ENCODE results near the gene SPATA31D1. TPM values are rescaled to one million over a fixed set of nuclear protein-coding genes. Genes with fewer than 3 reads are reported as not detected.

Gene SPATA31D1
- total and polyA plus RNA-seq, 4 donors: not detected

- DNase-seq (ENCODE audit: low spot score): no peak
- no peaks in the 10 kb centered on the region for H3K9me3 ChIP-seq (ENCODE audit: control insufficient read depth in 4 of 4, low read length in 3 of 4)
- no peak overlapping the region for H3K9ac ChIP-seq (ENCODE audit: low read depth in 1 of 2, low read length in 2 of 2)
- H3K27ac ChIP-seq (ENCODE audit: low read depth in 1 of 2, low read length in 2 of 2): no peak overlapping the region
- H3K4me3 ChIP-seq (ENCODE audit: low read depth in 1 of 3, low read length in 3 of 3): no peak overlapping the region
- WGBS: 89% methylated on average over 3 of the region's 3 CpGs
- no peaks in the 10 kb centered on the region for H3K4me1 ChIP-seq (ENCODE audit: control insufficient read depth in 4 of 4, insufficient read depth in 4 of 4, low read length in 3 of 4)
- H3K36me3 ChIP-seq (ENCODE audit: control insufficient read depth in 4 of 4, insufficient read depth in 3 of 4, low read depth in 1 of 4, low read length in 3 of 4): no peaks in the 10 kb centered on the region
- TF ChIP-seq ATF3 (IDR thresholded peaks at IDR 0.05): no peak
- H3K27me3 ChIP-seq (ENCODE audit: control insufficient read depth in 4 of 4, insufficient read depth in 4 of 4, low read length in 3 of 4): no peaks in the 10 kb centered on the region
Measured at GRCh38 chr9:81968026-81968425, 20.5 kb upstream of the SPATA31D1 start.

GRCh38 chr9:81969971-81970370 is 18.6 kb upstream of the SPATA31D1 start:
- Histone ChIP-seq H3K27ac (ENCODE audit: low read depth in 1 of 2, low read length in 2 of 2) (no peak overlapping the region), H3K4me3 (ENCODE audit: low read depth in 1 of 3, low read length in 3 of 3) (no peak overlapping the region), H3K9me3 (ENCODE audit: control insufficient read depth in 4 of 4, low read length in 3 of 4) (peaks cover 0 to 4% (median 0%) of the 10 kb centered on the region in 4 donors), H3K9ac (ENCODE audit: low read depth in 1 of 2, low read length in 2 of 2) (no peak overlapping the region), H3K4me1 (ENCODE audit: control insufficient read depth in 4 of 4, insufficient read depth in 4 of 4, low read length in 3 of 4) (no peaks in the 10 kb centered on the region), H3K36me3 (ENCODE audit: control insufficient read depth in 4 of 4, insufficient read depth in 3 of 4, low read depth in 1 of 4, low read length in 3 of 4) (no peaks in the 10 kb centered on the region), H3K27me3 (ENCODE audit: control insufficient read depth in 4 of 4, insufficient read depth in 4 of 4, low read length in 3 of 4) (no peaks in the 10 kb centered on the region)
- no peak for TF ChIP-seq FOXA1 (IDR thresholded peaks at IDR 0.05)
- TF ChIP-seq HNF4G (IDR thresholded peaks at IDR 0.05): no peak
- TF ChIP-seq ATF3 (IDR thresholded peaks at IDR 0.05): no peak
- no peak for TF ChIP-seq ZBTB33 (IDR thresholded peaks at IDR 0.05)
- TF ChIP-seq SP1 (IDR thresholded peaks at IDR 0.05): no peak
- TF ChIP-seq FOXA2 (IDR thresholded peaks at IDR 0.05): no peak
- no peak for TF ChIP-seq EGR1 (IDR thresholded peaks at IDR 0.05; ENCODE audit: low read depth in 2 of 2)
- TF ChIP-seq MAX (IDR thresholded peaks at IDR 0.05): no peak
- DNase-seq (ENCODE audit: low spot score): no peak

- no peak for TF ChIP-seq CTCF (IDR thresholded peaks at IDR 0.05; ENCODE audit: low read depth, low read length, missing input control)
- no peak for TF ChIP-seq RXRA (IDR thresholded peaks at IDR 0.05)
- TF ChIP-seq GABPA (IDR thresholded peaks at IDR 0.05 in 1 of 2, conservative IDR thresholded peaks at IDR 0.05 in 1 of 2): no peak
- no peak for TF ChIP-seq REST (IDR thresholded peaks at IDR 0.05)
- no peak for TF ChIP-seq TAF1 (conservative IDR thresholded peaks at IDR 0.05)
- no peak for TF ChIP-seq YY1 (IDR thresholded peaks at IDR 0.05)
- no peak for TF ChIP-seq SP1 (IDR thresholded peaks at IDR 0.05)
- no peak for TF ChIP-seq JUND (IDR thresholded peaks at IDR 0.05)
- no peak for DNase-seq (ENCODE audit: low spot score)
- H3K4me3 ChIP-seq (ENCODE audit: low read depth in 1 of 3, low read length in 3 of 3): no peak overlapping the region
- no peaks in the 10 kb centered on the region for H3K4me1 ChIP-seq (ENCODE audit: control insufficient read depth in 4 of 4, insufficient read depth in 4 of 4, low read length in 3 of 4)
- no peaks in the 10 kb centered on the region for H3K27me3 ChIP-seq (ENCODE audit: control insufficient read depth in 4 of 4, insufficient read depth in 4 of 4, low read length in 3 of 4)
- H3K27ac ChIP-seq (ENCODE audit: low read depth in 1 of 2, low read length in 2 of 2): no peak overlapping the region
- no peak overlapping the region for H3K9ac ChIP-seq (ENCODE audit: low read depth in 1 of 2, low read length in 2 of 2)
- H3K9me3 ChIP-seq (ENCODE audit: control insufficient read depth in 4 of 4, low read length in 3 of 4): peaks cover 0 to 4% (median 0%) of the 10 kb centered on the region in 4 donors
- no peaks in the 10 kb centered on the region for H3K36me3 ChIP-seq (ENCODE audit: control insufficient read depth in 4 of 4, insufficient read depth in 3 of 4, low read depth in 1 of 4, low read length in 3 of 4)
Measured at GRCh38 chr9:81971727-81972126, 16.8 kb upstream of the SPATA31D1 start.
